ENCODE data around the gene WFS1. TPM values are rescaled to one million over a fixed set of nuclear protein-coding genes. Genes with fewer than 3 reads are reported as not detected.

WFS1 gene
- 37.2 TPM for polyA plus RNA-seq (2013, experiment 1 of 2; ENCODE audit: insufficient read length)
- 31.7 TPM for polyA plus RNA-seq (2013, experiment 2 of 2; ENCODE audit: insufficient read length)

DNA sequence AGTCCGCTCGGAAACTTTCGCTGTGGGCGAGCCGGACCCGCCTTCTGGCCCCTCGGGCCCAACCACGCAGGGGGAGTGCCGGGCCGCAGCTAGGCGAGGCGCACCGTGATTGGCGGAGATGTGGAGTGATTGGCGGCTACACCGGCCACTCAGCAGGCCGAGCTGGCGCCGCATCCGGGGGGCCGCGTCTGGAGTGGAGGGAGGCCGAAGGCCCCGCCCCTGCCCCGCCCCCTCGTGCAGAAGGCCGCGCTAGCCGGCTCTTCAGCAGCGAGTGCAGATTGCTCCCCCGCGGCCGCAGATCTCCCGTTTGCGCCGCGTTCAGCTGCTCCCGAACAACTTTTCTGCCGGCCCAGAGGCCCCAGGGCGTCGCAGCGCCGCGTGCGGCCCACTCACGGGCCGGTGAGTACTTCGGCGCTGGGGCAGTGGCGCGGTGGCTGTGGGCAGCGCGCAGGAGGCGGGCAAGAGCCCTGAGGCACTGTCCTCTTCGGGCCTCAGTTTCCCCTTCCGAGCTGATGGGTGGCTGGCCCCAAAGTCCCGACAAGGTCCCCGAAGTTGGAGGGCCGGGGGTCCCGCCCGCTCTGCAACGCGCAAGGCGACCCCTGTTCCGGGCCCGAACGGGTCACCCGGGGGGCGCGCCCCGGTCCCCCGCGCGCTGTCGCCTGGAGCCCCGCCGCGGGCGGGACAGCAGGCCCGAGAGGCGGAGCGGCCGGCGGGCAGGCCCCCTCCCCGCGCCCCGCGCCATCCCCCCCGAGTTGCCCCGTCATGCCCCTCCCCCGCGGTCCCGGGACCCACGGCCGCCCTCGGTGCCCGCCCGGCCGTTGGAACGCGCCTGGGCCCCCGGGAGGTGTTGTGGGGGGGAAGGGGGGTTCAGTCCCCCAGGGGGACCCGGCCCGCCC lies at the start of gene WFS1:
Gene WFS1, plus strand, starts transcription at position 235 of the 896 bp plus-strand sequence. CDS start 7,606 bp downstream, outside the sequence.
- DNase-seq: peak; percentile 97

GRCh38 chr4:6221301-6221850 lies 48.3 kb upstream of the WFS1 start:
- no peak for DNase-seq

DNA sequence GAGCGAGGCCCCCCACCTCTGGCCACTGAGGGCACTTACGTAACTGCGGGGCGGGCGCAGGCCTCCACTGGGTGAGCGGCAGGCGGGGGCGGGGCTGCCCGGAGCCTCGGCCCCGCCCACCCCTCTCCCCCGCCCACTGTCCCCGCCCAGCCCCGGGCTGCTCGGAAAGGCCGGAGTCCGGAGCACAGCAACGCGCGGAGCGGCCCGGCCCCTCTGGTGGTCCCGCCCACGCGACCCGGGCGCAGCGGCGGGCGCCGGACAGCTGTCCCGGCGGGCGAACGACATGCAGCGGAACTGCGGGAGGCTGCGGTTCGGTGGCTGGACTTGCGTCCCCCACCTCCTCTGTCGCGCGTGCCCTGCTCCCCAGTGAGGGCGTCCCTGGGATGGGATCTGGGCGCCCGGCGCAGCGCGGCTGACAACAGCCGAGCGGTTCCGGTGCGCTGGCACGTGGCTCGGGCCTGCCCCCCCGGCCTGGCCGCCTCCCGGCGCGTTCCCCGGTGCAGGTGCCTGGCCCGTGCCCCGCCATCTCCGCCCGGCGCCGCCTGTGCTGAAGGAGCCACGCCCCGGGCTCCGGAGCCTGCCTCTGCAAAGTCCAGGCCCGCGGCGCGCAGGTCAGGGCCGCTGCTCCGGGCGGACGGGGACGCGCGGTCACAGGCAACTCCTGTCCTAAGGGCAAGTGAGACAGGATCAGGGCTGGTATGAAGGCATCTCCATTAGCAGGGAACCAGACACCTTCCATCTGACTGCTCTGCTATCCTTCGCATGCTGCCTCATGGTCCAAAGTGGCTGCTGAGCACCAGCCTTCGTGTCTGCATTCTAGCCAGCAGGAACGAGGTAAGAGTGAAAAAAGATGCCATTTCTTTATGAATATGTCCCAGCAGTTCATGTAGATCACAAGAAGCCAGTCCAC lies 47.5 kb upstream of the WFS1 start:
- no peak for DNase-seq

DNA sequence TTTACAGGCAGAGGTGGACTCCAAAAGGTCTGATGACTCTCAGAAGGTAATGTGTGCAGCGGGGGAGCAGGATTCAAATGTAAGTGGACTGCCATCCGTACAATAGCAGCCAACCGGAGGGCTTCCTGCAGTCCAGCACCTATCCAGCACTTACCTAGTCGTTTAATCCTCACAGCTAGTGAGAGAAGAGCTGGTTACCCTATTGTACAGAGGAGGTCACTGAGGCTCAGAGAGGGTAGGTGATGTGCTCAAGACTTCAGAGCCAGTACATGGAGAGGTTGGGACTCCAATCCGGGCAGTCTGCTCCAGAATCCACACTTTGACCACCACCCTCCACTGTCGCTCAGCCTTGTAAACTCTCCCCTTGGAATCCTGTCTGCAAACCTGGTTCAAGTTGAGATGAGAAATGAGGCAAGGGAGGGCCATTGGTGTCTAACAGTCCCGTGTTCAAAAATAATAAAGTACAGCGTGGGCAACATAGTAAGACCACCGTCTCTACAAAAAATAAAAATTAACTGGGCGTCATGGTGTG lies 46.8 kb upstream of the WFS1 start:
- DNase-seq: no peak

DNA sequence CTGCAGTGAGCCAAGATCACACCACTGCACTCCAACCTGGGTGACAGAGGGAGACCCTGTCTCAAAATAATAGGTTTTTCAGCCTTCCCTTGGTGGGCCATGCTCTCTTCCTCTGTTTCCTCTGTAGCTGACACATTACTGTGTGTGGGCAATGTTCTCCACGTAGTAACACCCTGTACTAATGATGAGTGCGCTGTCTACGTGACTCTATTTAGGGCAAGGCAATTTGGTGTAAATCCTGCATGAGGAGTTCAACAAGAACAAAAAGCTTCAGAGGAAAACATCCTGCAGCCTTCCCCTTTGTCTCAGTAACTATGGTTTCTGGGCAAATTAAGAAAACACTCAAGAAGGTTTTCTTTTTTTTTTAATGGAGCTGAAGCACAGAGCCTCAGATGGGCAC lies 44.9 kb upstream of the WFS1 start:
- DNase-seq: no peak

GRCh38 chr4:6225469-6225868 lies 44.2 kb upstream of the WFS1 start:
- peak; percentile 23 for DNase-seq

DNA sequence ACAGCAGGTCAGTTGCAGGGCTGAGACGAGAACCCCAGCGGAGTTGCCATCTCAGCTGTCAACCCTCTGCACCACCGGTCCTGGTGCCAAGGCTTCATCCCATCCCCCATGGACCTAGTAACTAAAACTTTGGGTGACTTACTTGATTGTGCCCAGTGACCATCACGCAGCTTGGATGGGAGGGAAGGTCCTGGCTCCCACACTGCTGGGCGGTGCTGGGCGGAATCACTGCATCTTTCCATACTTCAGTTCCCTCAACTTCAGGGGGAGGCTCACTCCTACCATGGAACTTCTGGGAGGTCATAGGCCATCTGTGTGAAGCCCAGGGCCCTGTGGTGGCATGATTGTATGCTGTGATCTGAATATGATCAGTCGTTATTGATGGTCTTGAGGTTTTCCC lies 43.1 kb upstream of the WFS1 start:
- no peak for DNase-seq

GRCh38 chr4:6227412-6228157 lies 42.1 kb upstream of the WFS1 start:
- DNase-seq: no peak

GRCh38 chr4:6228158-6229067 lies 41.2 kb upstream of the WFS1 start:
- no peak for DNase-seq

- DNase-seq: no peak
Measured at GRCh38 chr4:6229095-6229494, 40.6 kb upstream of the WFS1 start.

- no peak for DNase-seq
Measured at GRCh38 chr4:6229671-6230501, 39.8 kb upstream of the WFS1 start.

- no peak for DNase-seq
Measured at GRCh38 chr4:6230502-6230785, 39.2 kb upstream of the WFS1 start.

GRCh38 chr4:6230827-6231662 lies 38.6 kb upstream of the WFS1 start:
- DNase-seq: no peak

- DNase-seq: no peak
Measured at GRCh38 chr4:6231663-6232165, 37.9 kb upstream of the WFS1 start.

GRCh38 chr4:6232836-6233785 lies 36.5 kb upstream of the WFS1 start:
- DNase-seq: no peak

GRCh38 chr4:6233929-6234328 lies 35.7 kb upstream of the WFS1 start:
- no peak for DNase-seq

DNA sequence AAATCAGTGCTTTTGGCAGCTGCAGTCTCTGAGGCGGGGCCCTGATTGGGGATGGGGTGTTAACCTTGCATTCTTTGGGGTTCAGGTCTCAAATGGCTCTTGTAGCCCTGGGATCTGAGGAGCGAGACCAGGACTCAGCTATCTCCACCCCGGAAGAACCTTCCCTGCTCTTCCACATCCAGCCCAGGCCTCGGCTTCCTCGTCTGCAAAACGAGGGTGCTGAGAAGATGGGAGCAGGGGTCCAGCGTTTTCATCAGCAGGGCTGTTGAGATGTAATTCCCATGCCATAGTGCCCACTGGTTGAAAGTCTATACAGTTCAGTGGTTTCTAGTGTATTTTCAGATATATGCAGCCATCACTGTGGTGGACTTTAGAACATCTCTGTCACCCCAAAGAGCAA lies 34.6 kb upstream of the WFS1 start:
- no peak for DNase-seq

All from fibroblast of skin of back (primary cell).